ENCODE data around the gene OXCT2.
"Not testable (repeated sequence)": the region's sequence is repeated elsewhere in the genome, so short reads cannot be mapped to it uniquely, and the experiment has no call there.

OXCT2 gene
- 0 to 0.54 (median 0.04) reads per million in 4 donors for total RNA-seq

DNA sequence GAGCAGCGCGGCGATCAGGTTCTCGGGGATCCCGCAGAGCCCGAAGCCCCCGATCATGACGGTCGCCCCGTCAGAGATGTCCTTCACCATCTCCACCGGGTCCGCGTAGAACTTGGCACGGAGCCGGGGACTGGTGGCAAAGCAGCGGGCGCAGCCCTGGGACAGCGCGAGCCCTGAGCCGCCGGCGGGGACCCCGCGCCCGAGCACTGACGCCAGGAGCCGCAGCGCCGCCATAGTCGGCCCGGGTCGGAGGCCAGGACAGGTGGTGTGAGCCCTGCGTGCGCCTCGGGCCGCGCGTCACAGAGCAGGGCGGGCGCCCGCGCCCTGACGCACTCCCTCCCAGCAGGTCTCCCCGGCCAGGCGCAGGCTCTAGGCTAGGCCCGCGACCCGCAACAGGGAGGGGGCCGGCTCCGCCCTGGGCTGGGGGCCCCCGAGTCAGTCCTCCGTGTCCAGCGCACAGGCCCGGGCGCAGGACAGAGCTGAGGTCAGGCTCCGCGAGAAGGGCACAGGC lies at the start of gene OXCT2:
Gene OXCT2, minus strand, starts transcription at position 327 of the 511 bp plus-strand sequence. Its CDS starts 93 bp downstream, at position 234.
- DNase-seq: not testable (repeated sequence)

DNA sequence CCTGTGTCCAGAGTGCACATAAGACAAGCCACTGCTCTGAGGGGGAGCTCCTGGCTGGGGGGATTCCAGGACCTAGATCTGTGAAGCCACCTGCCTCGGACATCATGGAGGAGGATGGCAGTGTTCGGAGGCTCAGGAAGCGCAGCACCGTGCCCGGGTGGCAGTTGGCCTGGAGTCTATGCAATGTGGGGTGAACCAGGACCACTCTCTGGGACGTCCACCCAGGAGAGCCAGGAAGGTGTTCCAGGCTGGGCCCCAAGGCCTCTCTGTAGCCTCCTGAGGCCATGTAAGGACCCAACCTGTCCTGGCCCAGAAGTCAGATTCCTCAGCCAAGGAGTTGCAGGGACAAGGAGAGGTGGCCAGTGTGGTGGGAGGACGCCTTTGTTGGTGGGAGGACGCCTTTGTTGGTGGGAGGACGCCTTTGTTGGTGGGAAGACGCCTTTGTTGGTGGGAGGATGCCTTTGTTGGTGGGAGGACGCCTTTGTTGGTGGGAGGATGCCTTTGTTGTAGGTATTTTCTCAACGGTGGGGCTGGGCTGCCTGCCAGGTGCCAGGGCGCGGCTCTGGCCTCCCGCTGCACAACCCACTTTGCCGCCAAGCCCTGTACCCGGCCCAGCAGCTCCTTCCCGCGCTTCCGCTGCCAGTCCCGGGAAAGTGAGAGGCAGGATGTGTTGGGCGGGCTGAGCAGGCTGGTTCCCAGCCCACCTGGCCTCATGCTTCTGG lies 48.1 kb upstream of the OXCT2 start:
- no peak for DNase-seq

DNA sequence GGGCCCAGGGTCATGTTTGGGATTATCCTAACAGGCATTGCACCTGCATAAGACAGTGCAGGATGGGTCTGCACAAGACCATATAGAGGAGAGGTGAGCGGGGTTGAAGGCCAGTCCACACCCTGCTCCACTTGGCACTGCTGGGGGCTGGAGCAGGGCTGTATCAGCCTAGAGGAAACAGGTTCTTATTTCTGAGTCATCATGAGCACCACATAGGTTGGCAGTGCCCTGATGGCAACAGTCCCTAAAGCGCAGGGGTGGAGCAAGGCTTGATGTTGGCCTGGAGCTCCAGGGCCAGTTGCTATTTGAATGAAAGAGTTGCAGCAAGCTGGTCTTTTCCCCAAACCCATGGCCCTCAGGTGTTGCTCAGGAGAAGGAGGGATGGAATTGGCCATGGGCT lies 47.3 kb upstream of the OXCT2 start:
- DNase-seq: no peak

DNA sequence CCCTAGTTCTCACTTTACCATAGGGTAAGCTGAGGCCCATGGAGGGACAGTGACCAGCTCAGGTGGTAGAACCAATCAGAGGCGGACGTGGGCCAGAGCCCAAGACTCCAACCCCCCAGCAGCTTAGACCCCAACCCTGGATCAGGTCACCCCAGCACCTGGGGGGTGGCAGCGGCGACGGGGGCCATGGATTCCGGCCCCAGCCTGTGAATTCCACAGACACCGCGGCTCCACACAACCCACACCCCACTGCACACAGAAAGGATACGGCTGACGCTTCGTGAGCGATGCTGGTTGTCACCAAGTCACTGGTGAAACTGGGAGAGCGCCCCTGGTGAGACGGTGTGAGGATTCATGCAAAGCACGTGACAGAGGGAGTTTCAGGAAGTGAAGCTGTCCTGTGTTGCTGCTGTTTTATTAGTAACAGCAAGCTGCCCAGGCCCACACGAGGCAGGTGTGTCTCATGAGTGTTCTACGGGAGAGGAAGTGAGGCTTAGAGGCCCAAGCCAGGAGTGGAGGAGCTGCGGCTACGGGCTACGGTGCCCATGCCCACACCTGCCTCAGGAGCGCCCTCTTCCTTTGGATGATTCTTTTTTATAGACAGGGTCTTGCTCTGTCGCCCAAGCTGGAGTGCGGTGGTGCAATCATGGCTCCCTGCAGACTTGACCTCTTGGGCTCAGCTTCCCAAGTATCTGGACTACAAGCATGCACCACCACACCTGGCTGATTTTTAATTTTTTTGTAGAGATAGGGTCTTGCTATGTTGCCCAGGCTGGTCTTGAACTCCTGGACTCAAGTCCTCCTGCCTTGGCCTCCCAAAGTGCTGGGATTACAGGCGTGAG lies 46.2 kb upstream of the OXCT2 start:
- peak; percentile 44 to 69 (median 58) for DNase-seq

DNA sequence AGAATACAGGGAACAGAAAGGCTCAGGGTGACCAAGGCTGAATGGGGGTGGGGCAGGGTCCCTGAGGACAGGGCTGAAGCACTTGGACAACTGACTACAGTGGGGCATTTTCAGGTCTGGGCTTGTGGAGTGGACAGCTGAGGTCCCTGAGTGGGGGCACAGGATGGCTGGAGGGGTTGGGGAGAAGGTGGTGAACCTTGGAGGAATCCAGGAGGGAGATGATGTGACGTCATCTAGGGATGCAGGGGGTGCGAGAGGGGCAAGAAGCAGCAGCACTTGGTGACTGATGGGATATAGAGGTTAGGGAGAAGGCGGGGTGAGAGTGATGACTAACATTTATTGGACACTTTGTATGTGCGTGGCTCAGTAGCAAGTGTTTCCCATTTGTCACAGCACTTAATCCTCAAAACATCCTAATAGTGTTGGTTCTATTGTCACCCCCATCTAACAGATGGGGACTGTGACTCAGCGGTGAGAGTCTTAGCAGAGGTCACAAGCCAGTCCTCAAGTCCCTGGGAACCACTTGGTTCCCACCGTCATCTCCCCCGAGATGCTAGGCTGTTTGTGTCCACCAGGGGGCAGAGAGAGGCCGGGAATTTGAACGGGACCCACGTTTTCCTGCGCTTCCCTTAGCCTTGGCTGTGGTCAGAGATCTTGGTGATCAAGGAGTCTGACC lies 45.4 kb upstream of the OXCT2 start:
- DNase-seq: peak; percentile 21 to 34 (median 28)

DNA sequence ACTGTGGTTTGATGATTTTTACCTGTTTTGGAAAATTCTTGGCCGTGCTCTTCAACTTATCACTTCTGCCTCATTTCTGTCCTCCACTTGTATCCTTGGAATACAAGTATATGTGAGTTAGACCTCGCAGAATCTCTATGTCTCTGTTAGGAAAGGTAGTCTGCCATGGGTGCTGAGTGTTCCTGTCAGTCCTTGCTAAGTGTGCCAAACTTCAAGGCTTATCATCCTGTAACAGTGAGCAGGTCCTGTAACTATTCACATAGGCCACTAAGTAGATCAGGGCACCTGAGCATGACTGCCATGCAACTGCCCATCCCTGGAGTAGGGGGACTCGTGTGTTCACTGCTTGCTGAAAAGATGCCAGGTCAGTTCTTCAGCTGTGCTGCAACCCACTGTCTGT lies 41.8 kb upstream of the OXCT2 start:
- DNase-seq: no peak

DNA sequence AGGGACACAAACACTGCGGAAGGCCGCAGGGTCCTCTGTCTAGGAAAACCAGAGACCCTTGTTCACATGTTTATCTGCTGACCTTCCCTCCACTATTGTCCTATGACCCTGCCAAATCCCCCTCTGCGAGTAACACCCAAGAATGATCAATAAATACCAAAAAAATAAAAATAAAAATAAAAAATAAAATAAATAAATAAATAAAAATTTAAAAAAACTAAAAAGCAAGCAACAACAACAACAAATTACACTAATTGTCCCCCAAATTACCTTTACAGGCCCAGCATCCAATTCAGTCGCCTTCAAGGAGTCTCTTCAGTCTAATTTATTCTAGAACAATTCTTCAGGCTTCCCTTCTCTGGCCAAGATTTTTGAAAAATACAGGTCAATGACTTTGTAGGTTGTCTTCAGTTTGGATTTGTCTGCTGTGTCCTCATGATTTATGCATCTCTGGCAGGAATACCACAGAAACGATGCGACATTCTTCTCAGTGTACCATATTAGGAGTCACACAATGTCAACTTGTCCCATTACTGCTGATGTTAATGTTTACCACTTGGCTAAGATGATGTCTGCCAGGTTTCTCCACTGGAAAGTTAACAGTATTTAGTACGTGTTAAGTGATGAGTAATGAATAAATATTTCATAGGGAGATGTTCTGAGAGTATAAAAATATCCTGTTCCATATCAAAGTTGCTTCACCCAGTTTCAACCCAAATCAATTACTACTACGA lies 37.8 kb upstream of the OXCT2 start:
- no peak for DNase-seq

DNA sequence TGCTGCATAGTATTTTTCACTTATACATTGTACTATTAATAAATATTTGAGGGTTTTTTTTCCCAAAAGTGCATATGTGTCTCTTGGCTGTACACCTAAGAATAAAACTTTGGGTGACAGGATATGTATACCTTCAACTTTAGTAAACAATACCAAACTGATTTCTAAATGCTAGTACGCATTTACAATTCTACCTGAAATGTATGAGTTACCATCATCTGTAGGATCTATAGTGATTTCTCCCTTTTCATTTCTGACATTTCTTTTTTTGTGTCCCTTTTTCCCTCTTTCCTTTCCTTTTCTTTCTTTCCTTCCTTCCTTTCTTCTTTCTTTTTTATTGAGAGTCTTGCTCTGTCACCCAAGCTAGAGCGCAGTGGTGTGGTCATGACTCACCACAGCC lies 34.2 kb upstream of the OXCT2 start:
- no peak for DNase-seq

DNA sequence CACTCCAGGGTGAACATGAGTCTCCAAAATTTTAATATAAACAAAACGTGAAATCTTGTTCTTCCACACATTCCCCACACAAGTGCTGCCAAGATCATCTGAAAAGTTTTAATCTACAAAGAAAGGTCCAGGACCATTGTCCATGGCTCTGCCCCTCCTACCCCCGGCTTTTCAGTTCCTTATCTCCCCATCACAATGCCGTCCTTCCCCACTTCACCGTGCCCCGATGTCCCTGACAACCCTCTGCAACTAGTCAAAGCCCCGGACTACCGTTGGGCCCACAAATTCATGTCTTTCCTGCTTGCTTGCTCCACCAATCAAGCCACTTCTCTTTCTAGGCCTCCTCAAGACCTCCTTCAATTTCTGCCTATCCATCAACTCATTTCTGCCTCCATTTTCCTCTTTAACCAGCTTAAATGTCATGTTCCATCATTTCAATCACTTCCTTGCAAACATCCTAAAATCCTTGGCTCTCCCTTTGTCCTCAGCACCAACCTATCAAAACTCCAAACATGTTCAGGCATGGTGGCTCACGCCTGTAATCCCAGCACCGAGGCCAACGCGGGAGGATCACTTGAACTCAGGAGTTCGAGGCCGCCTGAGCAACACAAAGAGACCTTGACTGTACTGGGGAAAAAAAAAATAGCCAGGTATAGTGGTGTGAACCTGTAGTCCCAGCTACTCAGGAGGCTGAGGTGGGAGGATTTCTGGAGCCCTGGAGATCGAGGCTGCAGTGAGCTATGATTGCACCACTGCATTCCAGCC lies 31.5 kb upstream of the OXCT2 start:
- no peak for DNase-seq

DNA sequence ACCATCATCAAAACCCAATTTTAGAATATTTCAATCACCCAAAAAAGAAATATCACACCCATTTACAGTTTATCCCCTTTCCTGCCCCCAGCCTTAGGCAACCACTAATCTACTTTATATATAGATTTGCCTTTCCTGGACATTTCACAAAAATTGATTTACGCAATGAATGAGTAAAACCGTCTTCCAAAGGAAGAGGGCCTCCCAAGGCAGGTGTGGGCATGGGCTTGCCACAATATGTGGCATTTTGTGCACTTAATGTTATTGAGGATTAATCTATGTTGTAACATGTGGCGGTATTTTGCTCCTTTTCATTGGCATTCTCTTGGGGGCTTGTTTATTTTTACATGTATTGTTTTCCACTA lies 29.3 kb upstream of the OXCT2 start:
- DNase-seq: no peak

DNA sequence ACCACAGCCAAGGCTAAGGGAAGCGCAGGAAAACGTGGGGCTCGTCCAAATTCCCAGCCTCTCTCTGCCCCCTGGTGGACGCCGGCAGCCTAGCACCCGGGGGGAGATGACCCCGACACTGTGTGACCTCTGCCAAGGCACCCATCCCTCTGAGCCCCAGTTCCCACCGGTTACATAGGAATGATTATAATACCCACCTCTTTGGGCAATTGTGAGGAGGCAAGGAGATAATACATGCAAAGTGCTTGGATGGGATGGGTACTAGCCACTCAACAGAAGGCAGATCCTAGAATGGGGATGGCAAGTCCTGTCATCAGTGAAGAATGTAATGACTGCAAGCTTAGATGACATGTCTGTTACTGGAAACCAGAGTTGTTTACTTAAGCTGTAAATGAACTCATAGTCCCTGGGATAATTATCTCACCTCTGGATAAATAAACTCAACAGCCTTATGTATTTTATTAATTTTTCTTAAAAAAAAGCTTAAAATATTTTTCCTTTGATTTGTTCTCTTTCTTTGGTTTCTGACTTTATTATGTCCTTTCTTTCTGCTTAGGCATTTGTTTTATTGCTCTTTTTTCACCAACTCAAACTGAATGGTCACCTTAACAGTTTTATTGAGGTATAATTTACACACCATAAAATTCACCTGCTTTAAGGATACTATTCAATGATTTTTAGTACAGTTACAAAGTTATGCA lies 28.8 kb upstream of the OXCT2 start:
- peak; percentile 40 to 64 (median 46) for DNase-seq

DNA sequence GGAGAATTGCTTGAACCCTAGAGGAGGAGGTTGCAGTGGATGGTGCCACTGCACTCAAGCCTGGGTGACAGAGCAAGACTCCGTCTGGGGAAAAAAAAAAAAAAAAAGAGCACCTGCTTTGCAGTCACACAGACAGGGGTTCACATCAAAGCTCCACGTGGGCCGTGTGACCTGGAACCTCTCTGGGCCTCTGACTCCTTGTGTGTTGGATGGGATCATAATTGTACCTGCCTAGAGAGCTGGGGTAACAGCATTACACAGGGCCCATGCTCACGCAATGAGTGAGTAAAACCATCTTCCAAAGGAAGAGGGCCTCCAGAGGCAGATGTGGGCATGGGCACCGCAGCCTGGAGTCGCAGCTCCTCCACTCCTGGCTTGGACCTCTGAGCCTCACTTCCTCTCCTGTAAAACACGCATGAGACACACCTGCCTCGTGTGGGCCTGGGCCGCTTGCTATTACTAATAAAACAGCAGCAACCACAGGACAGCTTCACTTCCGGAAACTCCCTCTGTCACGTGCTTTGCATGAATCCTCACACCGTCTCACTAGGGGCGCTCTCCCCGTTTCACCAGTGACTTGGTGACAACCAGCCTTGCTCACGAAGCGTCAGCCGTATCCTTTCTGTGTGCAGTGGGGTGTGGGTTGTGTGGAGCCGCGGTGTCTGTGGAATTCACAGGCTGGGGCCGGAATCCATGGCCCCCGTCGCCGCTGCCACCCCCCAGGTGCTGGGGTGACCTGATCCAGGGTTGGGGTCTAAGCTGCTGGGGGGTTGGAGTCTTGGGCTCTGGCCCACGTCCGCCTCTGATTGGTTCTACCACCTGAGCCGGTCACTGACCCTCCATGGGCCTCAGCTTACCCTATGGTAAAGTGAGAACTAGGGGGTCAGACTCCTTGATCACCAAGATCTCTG lies 28.0 kb upstream of the OXCT2 start:
- peak; percentile 76 to 93 (median 85) for DNase-seq

DNA sequence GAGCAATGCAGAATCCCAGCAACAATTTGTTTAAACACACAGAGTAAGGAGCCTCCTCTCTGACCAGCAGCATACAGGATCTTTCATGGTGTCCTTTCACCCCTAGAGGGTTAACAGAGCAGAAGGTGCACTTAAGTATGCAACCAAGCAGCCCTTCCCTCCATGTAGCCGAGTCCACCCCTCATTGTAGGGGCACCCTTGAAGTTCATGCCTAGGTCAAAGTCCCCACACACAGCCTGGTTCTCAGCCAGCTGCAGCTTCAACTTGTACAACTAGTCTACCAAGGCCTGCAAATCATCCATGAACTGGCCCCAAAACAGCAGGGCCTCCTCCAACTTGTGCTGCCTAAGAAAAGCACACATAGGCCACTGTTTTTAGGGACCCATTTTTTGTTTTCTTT lies 24.5 kb upstream of the OXCT2 start:
- DNase-seq: no peak

DNA sequence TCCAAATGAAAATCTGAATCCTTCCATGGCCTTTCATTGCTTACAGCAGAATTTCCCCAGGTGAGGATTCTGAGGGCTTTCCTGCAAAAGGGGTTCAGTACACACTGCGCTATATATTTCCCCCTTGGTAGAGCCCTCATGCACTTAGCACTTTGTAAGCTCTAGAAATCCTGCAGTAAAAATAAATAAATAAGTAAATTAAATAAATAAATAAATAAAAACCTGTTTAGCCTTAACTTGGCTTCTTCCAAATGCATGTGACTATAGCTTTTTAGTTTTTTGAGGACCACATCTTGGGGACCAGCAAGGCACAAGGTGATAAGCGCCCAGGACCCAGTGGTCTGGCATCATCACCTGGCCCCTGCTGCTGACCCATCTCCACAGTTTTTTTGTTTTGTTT lies 20.7 kb upstream of the OXCT2 start:
- no peak for DNase-seq

DNA sequence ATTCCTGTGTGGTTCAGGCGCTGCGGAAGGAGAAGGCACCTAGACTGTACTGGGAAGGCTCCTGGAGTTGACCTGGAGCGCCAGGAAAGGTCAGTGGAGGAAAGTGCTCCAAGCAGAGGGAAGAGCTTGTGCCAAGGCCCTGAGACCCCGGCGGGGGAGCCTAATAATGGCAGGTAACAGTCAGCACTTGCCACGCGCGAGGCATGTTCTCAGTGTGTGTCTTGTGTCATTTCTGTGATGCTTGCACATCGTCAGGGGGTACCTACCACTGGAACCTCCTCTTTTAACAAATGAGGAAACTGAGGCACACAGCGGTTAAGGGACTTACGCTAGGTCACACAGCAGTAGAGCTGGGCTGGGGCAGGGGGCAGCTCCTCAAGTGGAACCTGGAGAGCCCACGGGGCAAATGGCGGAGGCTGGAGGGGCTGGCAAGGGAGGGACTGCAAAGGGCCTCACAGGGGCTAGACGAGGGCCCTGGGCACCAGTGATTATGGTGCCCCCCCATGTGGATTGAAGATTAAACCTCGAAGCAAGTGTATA lies 18.5 kb upstream of the OXCT2 start:
- no peak for DNase-seq

DNA sequence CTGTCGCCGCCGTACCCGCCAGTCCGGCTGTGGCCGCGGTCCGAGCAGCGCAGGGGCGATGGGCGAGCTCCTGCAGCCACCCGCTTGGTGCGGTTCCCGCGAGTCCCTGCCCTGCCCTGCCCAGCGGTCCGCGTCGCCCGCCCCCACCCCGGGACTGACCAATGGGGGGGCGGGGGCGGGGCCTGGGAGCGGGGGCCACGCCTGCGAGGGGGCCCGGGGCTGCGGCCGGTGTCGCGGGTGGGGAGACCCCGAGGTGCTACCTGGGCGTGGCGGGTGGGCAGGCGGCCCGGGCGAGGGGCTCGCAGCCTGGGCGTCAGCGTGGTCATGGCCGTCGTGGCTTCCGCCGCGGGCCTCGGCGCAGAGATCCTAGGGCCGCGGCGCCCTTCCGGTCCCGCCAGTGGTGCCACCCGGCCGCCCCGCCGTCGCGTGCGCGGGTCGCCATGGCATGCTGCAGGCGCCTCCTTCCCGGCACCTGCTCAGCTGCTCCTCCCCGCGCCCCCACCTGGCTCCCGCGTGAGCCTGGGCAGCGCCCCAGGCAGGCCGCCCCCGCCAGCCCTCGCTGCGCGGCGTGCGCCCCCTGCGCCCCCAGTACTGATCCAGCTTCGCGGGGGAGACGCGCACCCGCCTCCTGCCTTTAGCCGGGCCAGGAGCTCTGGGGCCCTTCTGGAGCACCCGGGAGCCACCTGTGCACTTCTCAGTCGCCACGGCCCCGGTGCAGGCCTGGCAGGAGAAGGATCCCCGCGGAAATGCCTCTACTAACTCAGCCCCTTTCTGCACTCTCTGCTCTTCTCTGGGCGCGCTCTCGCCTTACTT lies 17.8 kb upstream of the OXCT2 start, which contains the start of gene BMP8B:
Gene BMP8B, minus strand, starts transcription at position 108 of the 813 bp plus-strand sequence. CDS start 380 bp downstream, outside the sequence.
- DNase-seq: peak; percentile 18 to 50 (median 42)

DNA sequence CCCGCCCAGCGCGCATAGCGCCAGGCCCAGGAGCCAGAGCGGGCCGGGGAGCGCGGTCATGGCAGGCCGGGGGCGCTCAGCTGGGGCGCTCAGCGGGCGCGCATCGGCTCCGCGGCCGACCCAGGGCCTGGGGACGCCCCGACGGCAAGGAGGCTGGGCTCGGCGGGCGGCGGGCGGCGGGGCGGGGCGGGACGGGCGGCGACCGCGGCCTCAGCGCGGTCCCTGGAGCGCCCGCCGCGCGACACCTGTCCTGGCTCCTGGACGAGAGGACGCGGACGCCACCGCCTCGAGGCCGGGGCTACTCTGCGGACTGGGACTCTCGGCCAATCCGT lies 17.2 kb upstream of the OXCT2 start:
- DNase-seq: no peak

DNA sequence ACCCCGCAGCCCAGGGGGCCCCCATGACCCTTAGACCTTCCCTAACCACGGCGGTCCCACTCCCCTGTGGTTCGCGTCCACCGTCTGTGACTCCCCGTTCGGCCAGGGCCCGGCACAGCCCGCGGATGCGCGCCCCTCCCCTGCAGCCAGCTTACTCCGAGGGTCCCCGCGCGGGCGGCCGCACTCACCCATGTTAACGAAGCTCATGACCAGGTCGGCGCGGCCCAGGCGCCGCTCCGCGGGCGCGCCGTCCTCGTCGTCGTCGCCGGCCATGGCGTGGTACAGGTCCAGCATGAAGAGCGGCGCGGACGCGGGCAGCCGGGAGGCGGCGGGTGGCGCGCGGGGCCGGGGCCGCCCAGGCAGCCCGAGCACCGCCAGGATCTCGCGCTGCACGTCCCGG lies 16.8 kb upstream of the OXCT2 start:
- not testable (repeated sequence) for DNase-seq

DNA sequence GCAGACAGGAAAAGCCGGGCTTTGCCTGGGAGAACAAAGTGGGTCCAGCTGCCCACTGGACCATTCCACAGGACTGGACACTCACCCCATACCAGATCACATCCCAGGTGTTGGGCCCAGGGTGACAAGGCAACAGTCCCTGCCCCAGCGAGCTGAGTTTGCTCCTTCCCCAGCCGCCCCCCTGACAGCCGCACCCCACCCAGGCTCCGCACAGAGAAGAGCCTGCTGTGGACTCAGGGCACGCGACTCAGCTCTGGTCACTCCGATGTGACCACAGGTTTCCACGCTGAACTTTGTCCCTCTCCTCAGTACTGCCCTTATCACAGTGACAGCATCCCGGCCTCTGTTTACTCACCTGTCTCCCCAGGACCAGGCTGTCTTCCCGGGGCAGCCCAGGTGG lies 16.3 kb upstream of the OXCT2 start:
- no peak for DNase-seq
